Upper lobe of left lung (tissue), 4 donors: ENCODE results near the gene MUCL3.

Experiments used
- CTCF ChIP-seq, 6 experiments: fragments of 450-650 bp in 4 of 6; fragments of 200-600 bp in 2 of 6; sonication (generic) in 2 of 6; IDR thresholded peaks; one replicate each; pipeline ENCODE4 v1.5.1; 2016 to 2019; ENCODE audit warnings: antibody characterized with exemption in 6 of 6
- POLR2A ChIP-seq, 4 donors: fragments of 450-650 bp; IDR thresholded peaks; one replicate each; pipeline ENCODE4 v1.5.1; 2016 to 2017; ENCODE audit warnings: antibody characterized with exemption in 4 of 4, mild to moderate bottlenecking in 2 of 4
- POLR2AphosphoS5 ChIP-seq, 2 donors: sonication (generic); formaldehyde crosslinking; IDR thresholded peaks; one replicate each; pipeline ENCODE4 v1.5.1; 2017; ENCODE audit warnings: antibody characterized with exemption in 2 of 2

GRCh38 chr6:30957716-30958115 lies 16.9 kb downstream of the MUCL3 start:
- TF ChIP-seq CTCF (IDR thresholded peaks at IDR 0.05) (no peak), POLR2AphosphoS5 (IDR thresholded peaks at IDR 0.05) (no peak), POLR2A (IDR thresholded peaks at IDR 0.05) (no peak)
